Common myeloid progenitor, CD34-positive (primary cell): ENCODE measurements around the gene MLX.

Experiments
- CTCF ChIA-PET: fragments of 350-600 bp; sonication (Branson Sonifier 250); formaldehyde crosslinking; loops from one replicate; lab custom pipeline; 2021; ENCODE audit warnings: antibody characterized with exemption; lab: Charles Lee
- POLR2A ChIA-PET: fragments of 350-600 bp; sonication (Branson Sonifier 250); formaldehyde crosslinking; loops from one replicate; lab custom pipeline; 2021; ENCODE audit warnings: antibody characterized with exemption; lab: Charles Lee
- DNase-seq, 3 donors: peaks; one replicate each; pipeline versions ENCODE4 v3.0.0 to v3.0.0-alpha.2; 2013
- H3K27ac ChIP-seq, 2 experiments: 1 replicate in 1 of 2; 2 replicates in 1 of 2; pipeline ENCODE4 v1.7.0; 2013; ENCODE audit warnings: inconsistent platforms in 2 of 2, low read length in 2 of 2, mild to moderate bottlenecking in 2 of 2, low read depth in 1 of 2, moderate library complexity in 1 of 2; ENCODE audit not compliant: severe bottlenecking in 2 of 2, insufficient read depth in 1 of 2, poor library complexity in 1 of 2
- H3K27me3 ChIP-seq, 5 experiments: replicated peaks in 2 of 5; 1 replicate in 3 of 5; 2 replicates in 2 of 5; pipeline versions ENCODE4 v1.6.1 to v1.7.0; 2013; ENCODE audit warnings: low read length in 4 of 5, mild to moderate bottlenecking in 2 of 5, moderate library complexity in 2 of 5, inconsistent platforms in 1 of 5; ENCODE audit not compliant: insufficient read depth in 5 of 5, control insufficient read depth in 4 of 5
- H3K36me3 ChIP-seq, 4 experiments: 1 replicate in 2 of 4; 2 replicates in 2 of 4; pipeline versions ENCODE4 v1.6.1 to v1.7.0; 2013; ENCODE audit warnings: low read length in 3 of 4, control low read depth in 1 of 4, mild to moderate bottlenecking in 1 of 4; ENCODE audit not compliant: control insufficient read depth in 4 of 4, insufficient read depth in 4 of 4
- H3K4me1 ChIP-seq, 4 experiments: 1 replicate in 3 of 4; 2 replicates in 1 of 4; pipeline versions ENCODE4 v1.6.1 to v1.7.1; 2013; ENCODE audit warnings: low read length in 3 of 4, mild to moderate bottlenecking in 3 of 4, control low read depth in 1 of 4, inconsistent platforms in 1 of 4, moderate library complexity in 1 of 4; ENCODE audit not compliant: control insufficient read depth in 4 of 4, insufficient read depth in 4 of 4; ENCODE audit errors: control extremely low read depth in 1 of 4
- H3K4me3 ChIP-seq, 7 experiments: 1 replicate in 4 of 7; 2 replicates in 3 of 7; pipeline versions ENCODE4 v1.5.1 to v1.7.0; 2013; ENCODE audit warnings: mild to moderate bottlenecking in 7 of 7, low read length in 6 of 7, moderate library complexity in 6 of 7, inconsistent platforms in 2 of 7, low read depth in 2 of 7, control low read depth in 1 of 7; ENCODE audit not compliant: insufficient read depth in 4 of 7, control insufficient read depth in 1 of 7; ENCODE audit errors: extremely low read depth in 1 of 7
- H3K9me3 ChIP-seq, 5 experiments: 1 replicate in 4 of 5; 2 replicates in 1 of 5; pipeline versions ENCODE4 v1.6.1 to v1.7.1; 2013; ENCODE audit warnings: low read length in 4 of 5, mild to moderate bottlenecking in 2 of 5, inconsistent platforms in 1 of 5, low read depth in 1 of 5, moderate library complexity in 1 of 5; ENCODE audit not compliant: control insufficient read depth in 4 of 5, insufficient read depth in 2 of 5; ENCODE audit errors: control extremely low read depth in 1 of 5
- WGBS: methylation state at CpG from one replicate; pipeline ENCODE4 v1.1.5; 2013; ENCODE audit not compliant: insufficient coverage; 5-methylcytosine and 5-hydroxymethylcytosine counted together

MLX gene

DNA sequence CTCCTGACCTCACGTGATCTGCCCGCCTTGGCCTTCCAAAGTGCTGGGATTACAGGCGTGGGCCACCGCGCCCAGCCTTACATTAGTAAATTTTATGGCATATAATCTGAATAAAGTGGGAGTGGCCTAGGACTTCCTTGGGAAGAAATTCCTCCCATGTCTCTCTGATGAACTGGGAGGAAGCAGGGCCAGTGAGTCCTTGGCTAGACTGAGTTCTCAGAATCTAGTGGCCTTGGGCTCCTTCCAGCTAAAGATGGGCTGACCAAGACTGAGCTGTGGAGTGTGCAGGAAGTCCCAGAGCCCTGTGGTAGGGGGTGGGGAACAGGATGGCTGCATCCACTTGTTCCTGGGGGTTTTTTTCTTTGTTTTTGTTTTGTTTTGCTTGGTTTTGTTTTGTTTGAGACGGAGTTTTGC lies 40.9 kb upstream of the MLX start:
- no peak overlapping the region for H3K4me3 ChIP-seq
- POLR2A ChIA-PET, result no interaction called here
- H3K36me3 ChIP-seq, result peaks cover 0 to 19% (median 8%) of the 10 kb centered on the region in 4 experiments
- DNase-seq, result no peak
- no peak overlapping the region for H3K27ac ChIP-seq
- peaks cover 0 to 54% (median 38%) of the 10 kb centered on the region in 4 experiments for H3K4me1 ChIP-seq
- H3K9me3 ChIP-seq, result no peaks in the 10 kb centered on the region
- WGBS, result no CpG with 5 or more reads among the region's 6 CpGs
- H3K27me3 ChIP-seq, result no peaks in the 10 kb centered on the region
- CTCF ChIA-PET, result interaction anchor here (3.5 kb wide), 1 partner anchor 205 kb away, joined by 23 read pairs; no protein-coding TSS in a partner anchor

DNA sequence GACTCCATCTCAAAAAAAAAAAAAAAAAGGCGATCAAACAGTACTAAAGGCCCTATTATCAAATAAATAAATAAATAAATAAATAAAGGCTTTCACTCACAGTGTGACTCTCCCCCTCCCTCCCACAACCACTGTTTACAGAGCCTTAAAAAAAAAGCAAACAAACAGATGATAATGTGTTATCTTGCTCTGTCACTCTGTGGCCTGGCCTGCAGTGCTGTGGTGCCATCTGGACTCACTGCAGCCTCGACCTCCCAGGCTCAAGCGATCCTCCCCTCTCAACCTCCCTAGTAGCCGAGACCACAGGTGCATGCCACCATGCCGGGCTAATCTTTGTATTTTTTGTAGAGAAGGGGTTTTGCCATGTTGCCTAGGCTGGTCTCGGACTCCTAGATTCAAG lies 39.0 kb upstream of the MLX start:
- no peak for DNase-seq
- CTCF ChIA-PET, result interaction anchor here (0.5 to 4.9 kb wide), 22 partner anchors 8 to 415 kb away, joined by 3 to 47 read pairs (median 3); partner anchors contain the start of gene CAVIN1

DNA sequence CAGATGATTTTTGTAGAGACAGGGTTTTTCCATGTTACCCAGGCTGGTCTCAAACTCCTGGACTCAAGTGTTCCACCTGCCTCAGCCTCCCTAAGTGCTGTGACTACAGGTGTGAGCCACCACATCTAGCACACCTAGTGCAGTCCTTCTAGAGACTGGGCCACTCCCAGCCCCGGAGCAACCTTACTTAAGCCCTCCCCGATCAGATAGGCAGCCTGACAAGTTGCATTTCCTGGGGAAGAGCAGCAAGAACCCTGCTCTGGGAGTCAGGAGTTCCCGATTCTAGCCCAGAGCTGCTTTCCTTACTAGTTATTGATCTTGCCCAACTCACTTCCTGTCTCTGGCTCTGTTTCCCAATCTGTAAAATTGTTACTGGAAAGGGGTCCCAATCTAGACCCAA lies 37.8 kb upstream of the MLX start:
- peaks cover 2 to 48% (median 41%) of the 10 kb centered on the region in 4 experiments for H3K4me1 ChIP-seq
- H3K27ac ChIP-seq, result peak overlapping the region in 1 of 2 experiments; percentile 14
- no peaks in the 10 kb centered on the region for H3K36me3 ChIP-seq
- no peaks in the 10 kb centered on the region for H3K27me3 ChIP-seq
- CTCF ChIA-PET, result interaction anchor here (0.7 to 4.9 kb wide), 4 partner anchors 9 to 307 kb away, joined by 3 to 47 read pairs (median 6); no protein-coding TSS in a partner anchor
- H3K4me3 ChIP-seq, result no peak overlapping the region
- POLR2A ChIA-PET, result interaction anchor here (0.6 kb wide), 1 partner anchor 239 kb away, joined by 3 read pairs; no protein-coding TSS in a partner anchor
- DNase-seq, result no peak
- WGBS, result 4% methylated on average over 3 of the region's 3 CpGs
- no peaks in the 10 kb centered on the region for H3K9me3 ChIP-seq

More for the DNA sequence above, 39.0 kb upstream of the MLX start:
- POLR2A ChIA-PET, result interaction anchor here (1.3 kb wide), 1 partner anchor 9 kb away, joined by 5 read pairs; no protein-coding TSS in a partner anchor
- Histone ChIP-seq H3K27me3 (no peaks in the 10 kb centered on the region), H3K36me3 (peaks cover 0 to 2% (median 0%) of the 10 kb centered on the region in 4 experiments), H3K4me3 (no peak overlapping the region), H3K27ac (no peak overlapping the region), H3K9me3 (no peaks in the 10 kb centered on the region), H3K4me1 (peaks cover 2 to 48% (median 41%) of the 10 kb centered on the region in 4 experiments)
- 100% methylated on average over 1 of the region's 6 CpGs for whole genome bisulfite sequencing

DNA sequence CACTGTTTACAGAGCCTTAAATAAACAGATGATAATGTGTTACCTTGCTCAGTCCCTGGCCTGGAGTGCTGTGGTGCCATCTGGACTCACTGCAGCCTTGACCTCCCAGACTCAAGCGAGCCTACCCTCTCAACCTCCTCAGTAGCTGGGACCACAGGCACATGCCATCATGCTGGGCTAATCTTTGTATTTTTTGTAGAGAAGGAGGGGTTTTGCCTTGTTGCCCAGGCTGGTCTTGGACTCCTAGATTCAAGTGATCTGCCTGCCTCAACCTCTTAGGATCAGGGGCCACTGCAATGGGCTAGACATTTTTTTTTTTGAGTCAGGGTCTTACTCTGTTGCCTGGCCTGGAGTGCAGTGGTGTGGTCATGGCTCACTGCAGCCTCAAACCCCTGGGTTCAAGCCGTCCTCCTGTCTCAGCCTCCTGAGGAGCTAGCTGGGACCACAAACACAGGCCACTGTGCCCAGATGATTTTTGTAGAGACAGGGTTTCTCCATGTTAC lies 35.9 kb upstream of the MLX start:
- POLR2A ChIA-PET, result interaction anchor here (0.9 to 1.3 kb wide), 2 partner anchors 108 to 211 kb away, joined by 4 to 5 read pairs; partner anchors contain the start of gene CAVIN1
- Histone ChIP-seq H3K9me3 (no peaks in the 10 kb centered on the region), H3K27ac (no peak overlapping the region), H3K4me1 (peaks cover 2 to 57% (median 51%) of the 10 kb centered on the region in 4 experiments), H3K4me3 (peak overlapping the region in 2 of 7 experiments; percentile 49 to 60), H3K36me3 (no peaks in the 10 kb centered on the region), H3K27me3 (no peaks in the 10 kb centered on the region)
- 88% methylated on average over 1 of the region's 2 CpGs for WGBS
- CTCF ChIA-PET, result interaction anchor here (3.3 to 4.9 kb wide), 2 partner anchors 11 to 209 kb away, joined by 9 to 47 read pairs; no protein-coding TSS in a partner anchor
- DNase-seq, result no peak

DNA sequence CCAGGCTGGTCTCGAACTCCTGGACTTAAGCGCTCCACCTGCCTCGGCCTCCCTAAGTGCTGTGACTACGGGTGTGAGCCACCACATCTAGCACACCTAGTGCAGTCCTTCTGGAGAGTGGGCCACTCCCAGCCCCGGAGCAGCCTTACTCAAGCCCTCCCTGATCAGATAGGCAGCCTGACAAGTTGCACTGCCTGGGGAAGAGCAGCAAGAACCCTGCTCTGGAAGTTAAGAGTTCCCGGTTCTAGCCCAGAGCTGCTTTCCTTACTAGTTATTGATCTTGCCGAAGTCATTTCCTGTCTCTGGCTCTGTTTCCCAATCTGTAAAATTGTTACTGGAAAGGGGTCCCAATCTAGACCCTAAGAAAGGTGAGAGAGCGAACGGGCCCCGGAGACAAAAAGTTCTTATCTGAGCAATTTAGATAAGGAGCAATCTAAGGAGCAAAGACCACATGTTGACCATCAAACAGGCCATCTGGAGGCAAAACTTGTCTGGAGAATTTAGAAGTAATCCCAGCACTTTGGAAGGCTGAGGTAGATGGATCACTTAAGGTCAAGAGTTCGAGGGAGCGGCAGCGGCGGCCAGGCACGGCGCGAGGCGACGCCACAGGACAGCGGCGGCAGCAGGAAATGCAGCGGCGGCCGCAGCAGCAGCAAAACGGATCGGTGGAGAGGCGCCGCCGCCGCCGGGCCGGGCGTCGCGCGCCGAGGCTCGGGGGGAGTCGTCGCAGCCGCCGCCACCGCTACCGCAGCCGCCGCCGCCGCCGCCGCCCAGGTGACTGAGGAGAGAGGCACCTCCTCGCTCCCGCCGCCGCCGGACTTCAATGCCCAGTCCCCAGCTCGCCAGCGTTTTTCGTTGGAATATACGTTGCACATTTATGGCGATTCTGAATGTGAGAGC lies 35.2 kb upstream of the MLX start:
- POLR2A ChIA-PET, result interaction anchor here (0.6 to 0.9 kb wide), 3 partner anchors 24 to 109 kb away, joined by 3 to 5 read pairs (median 3); partner anchors contain the start of gene CAVIN1
- Histone ChIP-seq H3K27ac (no peak overlapping the region), H3K27me3 (no peaks in the 10 kb centered on the region), H3K4me3 (peak overlapping the region; percentile 48 to 86 (median 63)), H3K36me3 (no peaks in the 10 kb centered on the region), H3K4me1 (peaks cover 2 to 58% (median 52%) of the 10 kb centered on the region in 4 experiments), H3K9me3 (no peaks in the 10 kb centered on the region)
- WGBS, result 11% methylated on average over 60 of the region's 60 CpGs
- peak in 2 of 3 donors; percentile 52 to 72 for DNase-seq
- CTCF ChIA-PET, result interaction anchor here (0.8 to 4.9 kb wide), 3 partner anchors 12 to 210 kb away, joined by 3 to 47 read pairs (median 9); no protein-coding TSS in a partner anchor

DNA sequence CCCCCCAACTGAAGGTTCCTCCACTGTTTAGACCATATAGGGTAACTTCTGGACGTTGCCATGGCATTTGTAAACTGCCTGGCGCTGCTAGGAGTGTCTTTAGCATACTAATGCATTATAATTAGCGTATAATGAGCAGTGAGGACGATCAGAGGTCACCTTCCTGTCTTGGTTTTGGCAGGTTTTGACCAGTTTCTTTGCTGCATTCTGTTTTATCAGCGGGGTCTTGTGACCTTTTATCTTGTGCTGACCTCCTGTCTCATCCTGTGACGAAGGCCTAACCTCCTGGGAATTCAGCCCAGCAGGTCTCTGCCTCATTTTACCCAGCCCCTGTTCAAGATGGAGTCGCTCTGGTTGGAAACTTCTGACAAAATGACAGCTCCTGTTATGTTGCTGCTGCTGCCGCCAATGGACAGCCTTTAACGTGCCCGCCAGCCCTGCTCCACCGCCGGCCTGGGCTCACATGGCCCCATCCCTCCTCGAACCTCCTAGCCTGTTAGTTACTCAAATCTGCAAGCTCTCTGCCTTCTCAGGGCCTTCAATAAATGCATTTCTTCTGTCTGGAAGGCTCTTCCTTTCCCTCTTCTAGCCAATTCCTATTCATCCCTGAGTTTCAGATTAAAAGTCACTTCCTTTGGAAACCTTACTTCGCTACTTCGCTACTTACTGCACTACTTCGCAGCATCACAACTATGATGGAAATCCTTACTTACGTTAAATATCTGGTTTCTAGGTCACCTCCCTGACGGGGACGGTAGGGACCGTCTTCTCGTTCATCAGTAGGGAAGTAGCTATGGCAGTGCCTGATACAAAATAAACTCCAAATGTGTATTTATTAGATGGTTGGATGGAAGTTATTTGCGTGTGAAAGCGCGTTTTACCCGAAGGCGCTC lies 31.5 kb upstream of the MLX start:
- peaks cover 0 to 20% (median 11%) of the 10 kb centered on the region in 4 experiments for H3K36me3 ChIP-seq
- no peaks in the 10 kb centered on the region for H3K9me3 ChIP-seq
- H3K27me3 ChIP-seq, result no peaks in the 10 kb centered on the region
- ChIA-PET POLR2A (interaction anchor here (0.8 to 1.4 kb wide), 3 partner anchors 8 to 42 kb away, joined by 3 to 4 read pairs (median 4); partner anchors contain the start of gene PSMC3IP), CTCF (interaction anchor here (1.1 to 3.1 kb wide), 4 partner anchors 13 to 214 kb away, joined by 3 to 11 read pairs (median 5); no protein-coding TSS in a partner anchor)
- peak overlapping the region; percentile 34 to 73 for H3K27ac ChIP-seq
- peaks cover 2 to 44% (median 36%) of the 10 kb centered on the region in 4 experiments for H3K4me1 ChIP-seq
- peak in 1 of 3 donors; percentile 50 for DNase-seq
- 45% methylated on average over 25 of the region's 26 CpGs for WGBS
- H3K4me3 ChIP-seq, result peak overlapping the region; percentile 70 to 81 (median 72)
